ENCODE results near the gene MALRD1. TPM values are rescaled to one million over a fixed set of nuclear protein-coding genes. Genes with fewer than 3 reads are reported as not detected.

MALRD1 gene
- polyA plus RNA-seq, 3 donors, result 2.0 to 3.7 (median 2.1) TPM

DNA sequence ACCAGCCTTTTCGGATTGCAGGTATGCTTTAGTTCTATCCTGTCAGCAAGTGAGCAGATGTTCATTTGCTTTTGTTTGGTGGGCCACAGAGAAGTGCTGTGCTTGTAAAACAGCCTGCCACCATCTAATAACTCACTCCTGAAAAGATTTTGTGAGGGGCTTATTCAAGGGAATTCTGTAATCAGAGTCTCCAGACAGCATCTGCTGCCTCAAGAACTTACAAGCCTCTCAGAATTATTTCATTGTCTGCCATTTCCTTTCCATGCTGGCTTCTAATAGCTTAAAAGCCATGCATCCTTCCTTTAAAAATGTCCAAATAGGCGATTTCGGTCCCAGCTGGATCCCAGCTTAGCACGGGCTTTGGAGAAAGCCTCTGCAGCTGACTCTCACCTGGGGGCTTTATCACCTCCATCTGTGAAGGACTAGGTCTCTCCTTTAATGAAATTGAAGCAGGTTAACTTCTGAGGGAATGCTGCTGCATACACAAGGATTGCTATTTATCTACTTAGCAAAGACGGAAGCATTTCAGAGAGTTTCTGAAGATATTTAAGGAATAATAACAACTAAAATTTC is 48.0 kb downstream of the MALRD1 start:
- no peak for DNase-seq (ENCODE audit: extremely low read depth in 1 of 11, low read depth in 9 of 11, low spot score in 4 of 11)

DNA sequence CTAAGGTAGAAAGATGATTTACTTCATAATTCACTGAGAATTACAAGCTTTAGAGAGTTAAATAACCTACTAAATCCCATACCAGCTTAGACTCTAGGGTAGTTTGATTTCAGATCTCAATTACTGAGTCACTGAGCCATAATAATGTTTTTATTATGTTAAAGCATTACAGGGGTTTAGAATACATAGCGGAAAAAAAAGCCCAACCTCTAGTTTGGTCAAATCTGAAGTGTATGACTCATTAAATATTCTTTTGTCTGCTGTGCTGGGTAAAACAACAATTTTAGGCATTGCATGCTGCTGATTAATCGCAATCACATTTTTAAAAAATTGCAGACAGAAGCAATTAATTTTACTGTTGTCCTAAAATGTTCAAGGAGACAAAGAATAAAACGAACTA is 48.5 kb downstream of the MALRD1 start:
- DNase-seq (ENCODE audit: extremely low read depth in 1 of 11, low read depth in 9 of 11, low spot score in 4 of 11), result no peak

DNA sequence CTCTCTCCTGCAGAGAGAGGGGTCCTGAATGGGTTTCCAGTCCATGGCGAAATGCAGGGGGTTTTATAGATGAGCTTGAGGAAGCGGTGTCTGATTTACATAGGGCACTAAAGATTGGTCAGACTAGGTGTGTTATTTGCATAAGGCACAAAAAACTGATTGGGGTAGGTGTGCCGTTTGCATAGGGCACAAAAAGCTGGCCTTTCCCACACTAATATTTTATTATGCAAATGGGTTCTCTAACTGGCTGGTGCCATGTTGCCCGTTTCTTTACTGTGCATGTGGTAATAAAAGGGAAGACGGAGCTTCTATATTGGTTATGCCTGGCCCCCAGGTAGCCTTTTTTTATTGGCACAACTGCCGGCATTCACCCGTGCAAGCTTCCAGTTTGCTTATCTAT is 50.2 kb downstream of the MALRD1 start:
- no peak for DNase-seq (ENCODE audit: extremely low read depth in 1 of 11, low read depth in 9 of 11, low spot score in 4 of 11)

DNA sequence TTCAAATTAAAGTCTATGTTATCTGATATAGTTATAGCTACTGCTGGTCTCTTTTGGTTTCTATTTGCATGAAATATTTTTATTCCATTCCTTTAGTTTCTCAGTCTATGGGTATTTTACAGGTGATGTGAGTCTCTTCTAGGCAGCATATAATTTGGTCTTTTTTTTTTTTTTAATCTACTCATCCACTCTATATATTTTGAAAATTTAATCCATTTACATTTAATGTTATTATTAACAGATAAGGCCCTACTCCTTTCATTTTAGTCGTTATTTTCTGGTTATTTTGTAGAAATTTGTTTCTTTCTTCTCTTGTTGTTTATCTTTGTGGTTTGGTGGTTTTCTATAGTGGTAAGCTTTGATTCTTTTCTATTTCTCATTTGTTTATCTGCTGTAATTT is 58.8 kb downstream of the MALRD1 start:
- no peak for DNase-seq (ENCODE audit: extremely low read depth in 1 of 11, low read depth in 9 of 11, low spot score in 4 of 11)

DNA sequence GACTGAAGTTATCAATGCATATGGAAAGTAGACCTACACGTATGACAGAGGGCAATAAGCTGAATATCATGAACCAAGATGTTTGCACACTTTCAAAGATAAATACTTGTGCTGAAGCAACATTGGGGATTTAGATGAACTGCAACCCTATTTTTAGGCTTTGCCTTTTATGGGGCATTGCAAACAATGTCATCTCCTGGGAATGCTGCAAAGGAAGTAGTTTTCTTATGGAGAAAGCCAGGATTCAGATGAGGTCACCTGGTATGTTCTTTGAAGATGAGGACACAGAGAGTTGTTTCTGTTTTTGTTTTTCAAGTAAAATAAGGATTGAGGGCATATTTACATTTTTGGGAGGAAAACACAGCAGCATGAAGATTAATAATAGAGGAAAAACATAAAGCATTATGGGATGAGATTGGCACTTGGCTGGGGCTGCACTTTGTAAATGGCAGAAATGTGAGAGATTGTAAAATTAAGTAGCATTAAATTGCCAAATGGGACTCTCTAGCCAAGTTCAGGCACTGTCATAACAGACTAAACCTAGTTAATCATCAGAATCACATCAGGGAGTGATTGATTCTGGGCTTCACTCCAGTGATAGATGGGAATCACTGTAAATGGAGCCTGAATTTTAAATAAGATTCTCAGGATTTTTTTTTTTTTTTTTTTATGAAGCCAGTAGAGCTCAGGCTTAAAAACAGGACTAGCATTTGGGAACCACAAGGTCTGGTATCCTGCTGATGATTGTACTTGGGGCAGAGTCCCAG is 63.1 kb downstream of the MALRD1 start:
- no peak for DNase-seq (ENCODE audit: extremely low read depth in 1 of 11, low read depth in 9 of 11, low spot score in 4 of 11)

DNA sequence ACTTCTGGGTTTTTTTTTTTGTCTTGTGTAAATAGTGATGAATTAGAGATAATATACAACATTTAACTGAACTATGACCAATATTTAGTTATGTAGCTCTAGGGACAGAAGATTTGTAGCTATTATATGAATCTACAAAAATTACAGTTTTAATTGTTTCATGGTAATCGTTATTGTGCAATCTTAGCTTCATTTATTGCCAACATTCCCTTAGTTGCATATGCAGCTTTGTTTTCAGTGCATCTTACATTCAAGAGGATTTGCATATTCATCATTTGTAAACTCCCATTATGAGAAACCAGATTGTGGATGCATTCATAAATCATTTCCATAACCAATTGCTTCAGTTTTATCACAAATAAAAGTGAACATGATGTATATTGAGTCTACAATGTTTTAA is 68.8 kb downstream of the MALRD1 start:
- no peak for DNase-seq (ENCODE audit: extremely low read depth in 1 of 11, low read depth in 9 of 11, low spot score in 4 of 11)

DNA sequence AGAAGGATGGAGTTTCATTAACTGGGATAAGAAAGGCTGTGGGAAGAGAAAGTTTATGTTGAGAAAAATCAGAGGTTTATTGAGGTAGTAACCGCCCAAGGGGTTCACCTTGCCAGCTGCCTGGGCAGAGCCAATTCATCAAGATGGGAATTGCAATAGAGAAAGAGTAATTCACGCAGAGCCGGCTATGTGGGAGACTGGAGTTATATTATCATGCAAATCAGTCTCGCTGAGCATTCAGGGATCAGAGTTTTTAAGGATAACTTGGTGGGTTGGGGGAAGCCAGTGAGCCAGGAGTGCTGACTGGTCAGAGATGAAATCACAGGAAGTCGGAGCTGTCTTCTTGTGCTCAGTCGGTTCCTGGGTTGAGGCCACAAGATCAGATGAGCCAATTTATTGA is 70.6 kb downstream of the MALRD1 start:
- DNase-seq (ENCODE audit: extremely low read depth in 1 of 11, low read depth in 9 of 11, low spot score in 4 of 11), result no peak

DNA sequence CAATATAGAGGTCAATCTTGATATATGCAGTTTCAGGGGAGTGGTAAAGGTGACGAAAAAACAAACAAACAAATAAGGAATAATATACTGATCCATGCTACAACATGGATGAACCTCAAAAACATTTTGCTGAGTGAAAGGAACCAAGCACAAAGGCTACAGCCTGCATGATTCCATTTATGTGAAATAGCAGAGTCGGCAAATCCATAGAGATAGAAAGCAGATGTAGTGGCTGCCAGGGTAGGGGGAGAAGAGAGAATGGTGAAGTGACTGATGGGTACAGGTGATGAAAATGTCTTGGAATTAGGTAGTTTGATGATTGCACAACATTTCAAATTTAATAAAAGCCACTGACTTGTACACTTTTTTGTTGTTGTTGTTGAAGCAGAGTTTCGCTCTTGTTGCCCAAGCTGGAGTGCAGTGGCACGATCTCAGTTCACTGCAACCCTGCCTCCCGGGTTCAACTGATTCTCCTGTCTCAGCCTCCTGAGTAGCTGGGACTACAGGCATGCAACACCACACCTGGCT is 71.8 kb downstream of the MALRD1 start:
- DNase-seq (ENCODE audit: extremely low read depth in 1 of 11, low read depth in 9 of 11, low spot score in 4 of 11), result no peak

DNA sequence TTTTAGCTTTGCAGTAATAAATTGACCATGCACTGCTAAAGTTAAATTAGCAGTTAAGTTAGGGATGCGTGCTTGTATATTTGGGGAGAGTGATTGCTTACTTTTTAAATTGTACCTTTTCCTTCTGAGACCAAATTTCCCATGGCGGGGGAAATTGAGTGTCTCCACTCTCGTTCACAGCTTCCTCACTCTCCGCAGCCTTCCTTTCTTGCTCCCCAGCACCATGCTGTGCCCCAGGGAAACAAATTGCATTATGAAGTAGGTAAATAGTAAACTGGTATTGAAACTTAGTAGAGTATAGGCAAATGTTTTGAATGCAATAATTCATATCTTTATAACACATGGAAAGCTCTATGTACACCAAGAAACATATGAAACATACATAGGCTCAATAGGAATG is 85.4 kb downstream of the MALRD1 start:
- no peak for DNase-seq (ENCODE audit: extremely low read depth in 1 of 11, low read depth in 9 of 11, low spot score in 4 of 11)

DNA sequence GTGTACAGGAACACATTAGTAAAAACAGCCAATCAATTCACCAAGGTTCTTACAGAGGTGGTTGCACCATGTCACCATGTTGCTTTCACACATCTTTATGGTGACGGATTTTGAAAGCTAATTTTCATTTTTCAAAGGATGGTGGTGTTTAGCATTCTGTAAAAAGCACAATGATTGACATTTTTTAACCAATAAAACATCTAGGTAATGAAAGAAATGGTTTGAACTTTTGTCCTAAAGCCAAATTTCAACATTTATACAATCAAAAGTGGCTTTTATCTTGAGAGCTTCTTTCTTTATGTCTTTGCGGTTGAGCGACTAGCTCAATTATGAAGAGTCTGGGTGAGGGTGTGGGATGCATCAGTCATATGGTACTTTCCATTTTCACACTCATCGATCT is 94.4 kb downstream of the MALRD1 start:
- no peak for DNase-seq (ENCODE audit: extremely low read depth in 1 of 11, low read depth in 9 of 11, low spot score in 4 of 11)

DNA sequence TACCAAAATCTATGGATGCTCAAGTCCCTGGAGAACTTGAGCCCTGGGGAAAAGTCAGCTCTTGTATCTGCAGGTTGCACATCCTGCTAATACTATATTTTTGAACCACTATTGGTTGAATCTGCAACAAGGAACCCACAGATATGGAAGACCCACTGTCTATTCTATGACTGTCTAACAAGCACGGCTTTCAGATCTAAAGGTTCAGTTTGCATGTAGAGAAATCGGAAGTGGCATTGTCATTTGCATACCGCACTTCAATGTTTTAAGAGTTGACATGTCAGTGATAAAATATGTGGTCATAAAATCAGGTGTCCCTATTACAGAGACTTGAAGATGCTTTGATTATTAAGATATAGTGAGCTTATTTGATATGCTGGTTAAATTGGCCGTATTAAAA is 95.6 kb downstream of the MALRD1 start:
- DNase-seq (ENCODE audit: extremely low read depth in 1 of 11, low read depth in 9 of 11, low spot score in 4 of 11), result no peak

DNA sequence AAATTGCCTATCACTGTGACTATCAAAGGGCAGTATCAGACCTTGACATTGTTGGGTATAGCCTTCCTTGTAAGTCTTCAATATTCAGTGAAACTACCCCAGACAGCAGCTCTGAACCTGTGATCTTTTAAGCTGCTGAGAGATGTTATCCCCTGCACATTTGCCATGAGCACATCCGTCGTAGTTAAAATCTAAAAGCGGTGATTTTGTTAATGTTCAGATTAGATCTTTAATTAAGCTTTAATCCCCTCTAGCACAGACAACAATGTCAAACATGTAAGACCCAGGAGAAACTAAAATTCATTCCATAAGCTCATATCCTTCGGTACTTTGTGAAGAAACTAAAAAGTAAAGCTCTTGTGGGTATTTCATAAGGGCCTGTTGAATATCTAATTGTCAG is 105.8 kb downstream of the MALRD1 start:
- no peak for DNase-seq (ENCODE audit: extremely low read depth in 1 of 11, low read depth in 9 of 11, low spot score in 4 of 11)

DNA sequence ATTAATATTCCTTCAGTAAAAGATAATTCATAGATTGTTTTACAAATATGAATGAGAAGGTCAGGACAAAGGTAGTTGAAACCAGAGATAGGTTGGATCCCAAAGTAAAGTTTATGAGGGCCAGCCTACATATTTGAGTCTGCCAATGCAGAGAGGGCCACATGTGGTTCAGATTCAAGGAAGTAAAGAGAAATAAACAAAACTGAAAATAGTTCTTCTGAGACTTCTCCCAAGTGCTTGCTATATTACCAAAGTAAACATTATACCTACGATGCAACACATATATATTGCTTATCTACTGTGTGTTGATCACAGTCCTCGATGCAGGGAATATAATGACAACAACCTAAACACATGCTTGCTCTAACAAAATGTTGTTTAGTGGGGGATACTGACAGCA is 109.8 kb downstream of the MALRD1 start:
- no peak for DNase-seq (ENCODE audit: extremely low read depth in 1 of 11, low read depth in 9 of 11, low spot score in 4 of 11)

DNA sequence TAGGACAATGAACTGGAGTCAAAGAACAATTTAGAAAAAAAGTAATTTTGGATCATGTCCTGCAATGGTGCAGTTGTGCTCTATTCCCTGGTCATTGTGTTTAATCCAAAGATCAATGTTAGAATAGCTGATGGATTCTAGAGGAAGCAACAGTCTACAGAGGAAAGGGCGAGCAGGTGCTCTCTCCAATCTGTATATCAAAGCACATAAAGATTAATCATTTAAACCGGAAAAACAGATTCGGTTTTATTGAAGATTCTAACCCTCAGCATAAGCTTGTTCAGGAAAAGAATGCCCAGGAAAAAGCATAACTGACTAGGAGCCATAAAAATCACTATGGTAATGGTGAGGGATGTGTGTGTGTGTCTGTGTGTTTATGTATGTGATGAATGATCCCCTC is 110.3 kb downstream of the MALRD1 start:
- no peak for DNase-seq (ENCODE audit: extremely low read depth in 1 of 11, low read depth in 9 of 11, low spot score in 4 of 11)

DNA sequence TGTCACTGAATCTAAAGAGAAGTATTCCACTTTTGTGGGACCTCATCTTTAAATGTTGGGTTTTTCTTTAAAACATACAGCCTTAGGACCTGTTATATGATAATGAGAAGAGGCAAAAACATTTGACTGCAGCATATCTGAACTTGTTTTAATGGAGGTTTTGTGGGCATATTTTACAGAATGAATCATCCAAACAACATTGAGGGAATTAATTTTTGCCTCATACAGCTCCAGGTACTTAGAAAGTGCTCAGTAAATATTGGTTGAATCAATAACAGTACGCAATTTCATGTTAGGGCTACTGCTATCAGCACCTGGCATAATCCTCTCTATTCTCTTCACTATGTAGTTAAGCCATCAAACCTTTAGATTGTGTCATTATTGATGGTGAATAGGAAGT is 115.9 kb downstream of the MALRD1 start:
- DNase-seq (ENCODE audit: extremely low read depth in 1 of 11, low read depth in 9 of 11, low spot score in 4 of 11), result no peak

DNA sequence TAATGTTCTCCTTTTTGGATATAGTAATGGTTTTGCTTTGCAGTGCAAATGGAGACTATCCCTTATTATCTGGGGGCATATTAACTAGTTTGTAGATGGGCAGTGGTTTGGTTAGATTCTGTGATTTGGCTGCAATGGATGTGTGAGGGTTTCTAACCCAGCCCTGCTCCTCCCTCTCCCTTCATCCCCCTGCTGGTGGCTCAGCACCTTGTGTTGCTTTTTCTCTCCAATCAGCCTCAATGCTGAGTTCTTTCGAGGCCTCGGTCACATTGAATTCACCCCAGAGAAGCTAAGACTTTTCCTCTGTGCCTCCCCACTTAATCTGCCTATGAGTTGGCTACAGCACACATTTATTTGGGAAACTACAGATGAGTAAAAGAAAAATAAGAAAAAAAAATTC is 120.0 kb downstream of the MALRD1 start:
- DNase-seq (ENCODE audit: extremely low read depth in 1 of 11, low read depth in 9 of 11, low spot score in 4 of 11), result no peak

DNA sequence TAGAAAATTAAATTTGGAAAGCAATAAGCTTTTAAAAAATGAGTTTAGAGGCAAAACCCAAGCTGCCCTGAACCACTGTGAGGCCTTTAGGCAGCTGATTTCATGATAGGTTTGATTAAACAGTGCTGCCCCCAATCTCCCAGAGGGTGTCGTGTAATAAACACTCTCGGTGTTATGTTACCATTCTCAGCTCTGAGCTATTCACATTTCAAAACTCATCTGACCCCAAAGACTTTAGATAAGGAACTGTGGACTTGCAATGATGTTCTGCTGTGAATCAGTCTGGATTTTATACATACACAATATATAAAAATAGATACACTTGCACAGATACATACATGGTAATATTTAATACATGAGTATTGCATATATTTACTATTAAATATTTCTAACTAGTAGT is 120.4 kb downstream of the MALRD1 start:
- no peak for DNase-seq (ENCODE audit: extremely low read depth in 1 of 11, low read depth in 9 of 11, low spot score in 4 of 11)

DNA sequence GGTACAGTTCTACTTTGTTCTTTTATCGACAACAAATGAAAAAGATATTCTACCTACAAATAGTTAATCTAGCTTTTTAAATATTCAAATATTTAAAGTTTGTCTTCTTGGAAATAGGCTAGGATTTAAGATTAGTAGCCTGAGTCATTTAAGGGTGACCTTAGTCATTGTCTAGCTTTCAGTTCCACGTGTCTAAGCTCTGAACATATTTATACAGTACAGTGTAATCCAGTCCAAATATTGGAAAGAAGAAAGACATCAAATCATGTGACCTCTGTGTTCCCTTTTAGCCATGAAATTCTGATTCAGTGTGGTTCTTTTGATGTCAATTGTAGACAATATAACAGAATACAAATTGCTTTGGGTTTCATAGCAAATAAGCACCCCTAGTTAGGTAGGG is 121.1 kb downstream of the MALRD1 start:
- no peak for DNase-seq (ENCODE audit: extremely low read depth in 1 of 11, low read depth in 9 of 11, low spot score in 4 of 11)

DNA sequence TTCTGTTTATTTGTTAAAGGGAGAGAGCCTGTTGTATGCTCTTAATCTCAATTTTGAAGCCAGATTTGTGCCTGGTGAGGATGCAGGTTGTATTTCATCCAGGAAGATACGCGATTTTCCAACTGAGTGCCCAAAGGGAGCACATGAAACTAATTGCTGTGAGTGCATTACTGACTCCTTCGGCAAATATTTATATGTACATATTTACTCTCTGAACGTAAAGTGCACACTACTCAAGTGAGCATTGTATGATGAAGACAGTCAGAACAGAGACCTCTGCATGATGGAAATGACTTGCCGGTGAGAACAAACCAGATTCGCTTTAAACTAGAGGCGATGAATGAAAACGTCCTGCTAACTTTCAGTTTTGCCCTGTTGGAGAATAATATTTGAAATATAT is 130.1 kb downstream of the MALRD1 start:
- no peak for DNase-seq (ENCODE audit: extremely low read depth in 1 of 11, low read depth in 9 of 11, low spot score in 4 of 11)

DNA sequence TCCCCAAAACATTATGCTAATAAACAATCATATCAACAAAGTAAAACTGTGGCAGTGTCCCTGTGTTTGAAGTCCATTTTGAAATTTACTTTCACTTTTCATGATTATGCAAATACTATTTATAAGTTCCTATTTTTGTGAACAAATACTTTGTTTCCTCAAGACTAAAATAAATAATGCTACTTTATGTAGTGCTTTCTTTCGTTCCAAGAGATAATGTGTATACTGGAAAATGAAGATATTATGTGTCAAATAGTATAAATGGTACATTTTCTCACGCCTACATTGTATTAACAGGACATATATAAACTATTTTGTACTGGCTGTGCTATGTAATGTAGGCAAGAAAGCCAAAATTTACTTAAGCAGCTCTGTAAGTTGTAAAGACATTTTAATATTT is 136.3 kb downstream of the MALRD1 start:
- no peak for DNase-seq (ENCODE audit: extremely low read depth in 1 of 11, low read depth in 9 of 11, low spot score in 4 of 11)

DNA sequence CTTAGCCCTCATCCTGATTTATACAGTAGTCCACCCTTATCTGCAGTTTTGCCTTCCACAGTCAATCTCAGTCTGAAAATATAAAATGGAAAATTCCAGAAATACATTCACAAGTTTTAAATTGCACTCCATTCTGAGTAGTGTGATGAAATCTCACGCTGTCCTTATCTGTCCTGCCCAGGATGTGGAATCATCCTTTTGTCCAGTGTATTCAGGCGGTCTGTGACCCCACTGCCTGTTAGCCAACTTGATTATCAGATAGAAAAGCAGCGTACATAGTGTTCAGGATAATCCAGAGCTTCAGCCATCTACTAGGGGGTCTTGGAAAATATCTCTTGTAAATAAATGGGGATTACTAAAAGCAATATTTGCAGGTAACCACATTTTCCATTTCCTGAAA is 146.3 kb downstream of the MALRD1 start:
- no peak for DNase-seq (ENCODE audit: extremely low read depth in 1 of 11, low read depth in 9 of 11, low spot score in 4 of 11)

All from renal cortex interstitium (tissue), 11 donors.